NCI-H526 treated with DMSO at 0.1 percent for 48 hours (cell line): Measurements from ENCODE around the gene SELENOP.

Experiments
- DNase-seq: peaks from one replicate; lab custom pipeline; 2025; lab: John Stamatoyannopoulos, UW

Gene SELENOP

GRCh38 chr5:42798284-42799240, 13.1 kb downstream of the SELENOP start:
- no peak for DNase-seq

DNA sequence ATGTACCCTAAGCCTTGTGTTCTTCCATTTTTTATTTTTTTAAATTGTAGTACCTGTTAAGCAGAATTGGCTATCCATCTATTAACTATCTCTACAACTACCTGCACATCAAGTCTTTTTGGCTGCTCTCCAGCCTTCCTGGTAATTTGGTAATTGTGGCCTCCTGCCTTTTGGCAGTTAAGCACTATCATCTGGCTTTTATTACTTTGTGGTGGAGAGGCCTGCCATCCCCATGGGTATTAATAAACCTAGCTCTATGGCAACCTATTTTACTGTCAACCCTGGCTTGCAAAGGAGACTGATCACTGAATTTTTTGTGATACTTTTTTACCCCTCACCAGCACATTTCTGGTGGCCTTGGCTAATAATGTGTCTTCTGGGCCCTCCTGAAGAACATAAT, 20.5 kb downstream of the SELENOP start:
- no peak for DNase-seq

DNA sequence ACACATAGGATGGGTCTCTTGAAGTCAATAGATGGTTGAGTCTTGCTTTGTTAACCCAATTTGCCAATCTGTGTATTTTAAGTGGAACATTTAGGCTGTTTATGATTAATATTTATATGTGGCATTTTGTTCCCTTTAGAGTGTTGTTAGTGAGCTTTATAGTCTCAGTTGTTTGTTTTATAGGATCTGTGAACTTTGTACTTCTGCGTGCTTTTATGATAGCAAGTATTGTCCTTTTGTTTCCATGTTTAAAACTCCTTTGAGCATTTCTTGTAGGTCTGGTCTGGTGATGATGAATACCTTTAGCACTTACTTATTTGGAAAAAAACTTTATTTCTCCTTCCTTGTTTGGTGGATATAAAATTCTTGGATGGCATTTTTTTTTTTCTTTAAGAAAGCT, 23.8 kb downstream of the SELENOP start:
- no peak for DNase-seq

GRCh38 chr5:42787073-42787472, 24.6 kb downstream of the SELENOP start:
- no peak for DNase-seq

DNA sequence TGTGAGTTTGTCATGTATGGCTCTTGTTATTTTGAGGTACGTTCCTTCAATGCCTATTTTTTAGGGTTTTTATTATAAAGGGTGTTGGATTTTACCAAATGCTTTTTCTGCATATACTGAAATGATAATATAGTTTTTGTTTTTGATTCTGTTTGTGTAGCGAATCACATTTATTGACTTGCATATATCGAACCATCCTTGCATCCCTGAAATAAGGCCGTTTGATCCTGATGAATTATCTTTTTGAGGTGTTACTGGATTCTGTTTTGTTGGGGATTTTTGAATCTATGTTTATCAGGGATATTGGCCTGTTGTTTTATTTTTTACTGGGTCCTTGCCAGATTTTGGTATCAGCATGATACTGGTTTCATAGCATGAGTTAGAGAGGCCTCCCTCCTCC, 25.9 kb downstream of the SELENOP start:
- DNase-seq, result no peak

DNA sequence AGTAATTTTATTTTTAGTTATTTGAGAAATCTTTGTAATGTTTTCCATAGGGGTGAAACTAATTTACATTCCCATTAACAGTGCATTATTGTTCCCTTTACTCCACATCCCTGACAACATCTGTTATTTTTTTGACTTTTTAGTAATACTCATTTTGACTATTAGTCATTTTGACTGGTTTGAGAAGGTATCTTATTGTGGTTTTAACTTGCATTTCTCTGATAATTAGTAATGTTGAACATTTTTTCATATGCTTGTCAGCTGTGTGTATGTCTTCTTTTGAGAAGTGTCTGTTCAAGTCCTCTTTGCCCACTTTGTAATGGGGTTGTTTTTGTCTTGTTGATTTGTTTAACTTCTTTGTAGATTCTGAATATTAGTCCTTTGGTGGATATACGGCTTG, 27.6 kb downstream of the SELENOP start:
- DNase-seq, result no peak

DNA sequence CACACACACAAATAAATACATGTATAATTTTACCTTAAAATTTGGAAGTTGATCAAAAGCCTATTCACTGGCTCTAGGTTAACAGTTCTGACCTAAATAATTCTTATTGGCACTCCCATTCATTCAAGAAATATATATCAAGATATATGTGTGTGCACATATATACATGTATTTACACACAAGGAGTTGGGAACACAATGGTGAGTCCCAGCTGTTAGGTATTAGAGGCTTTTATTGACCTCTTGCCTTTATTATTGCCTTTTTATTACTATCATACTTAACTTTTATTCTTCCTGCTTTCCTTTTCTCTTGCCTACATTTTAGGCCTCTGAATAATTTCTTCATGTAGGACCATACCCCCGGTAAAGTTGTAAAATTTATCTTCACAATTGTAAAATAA, 30.1 kb downstream of the SELENOP start:
- no peak for DNase-seq

GRCh38 chr5:42779083-42779482, 32.6 kb downstream of the SELENOP start:
- no peak for DNase-seq

- DNase-seq, result no peak
These were observed 39.3 kb downstream of the SELENOP start for GRCh38 chr5:42772265-42772993.

GRCh38 chr5:42770003-42770402, 41.7 kb downstream of the SELENOP start:
- DNase-seq, result no peak

- no peak for DNase-seq
These were observed 43.6 kb downstream of the SELENOP start for GRCh38 chr5:42768106-42768504.

GRCh38 chr5:42767491-42768105, 44.1 kb downstream of the SELENOP start:
- peak; percentile 23 for DNase-seq

- no peak for DNase-seq
These were observed 49.9 kb downstream of the SELENOP start for GRCh38 chr5:42761791-42762190.

DNA sequence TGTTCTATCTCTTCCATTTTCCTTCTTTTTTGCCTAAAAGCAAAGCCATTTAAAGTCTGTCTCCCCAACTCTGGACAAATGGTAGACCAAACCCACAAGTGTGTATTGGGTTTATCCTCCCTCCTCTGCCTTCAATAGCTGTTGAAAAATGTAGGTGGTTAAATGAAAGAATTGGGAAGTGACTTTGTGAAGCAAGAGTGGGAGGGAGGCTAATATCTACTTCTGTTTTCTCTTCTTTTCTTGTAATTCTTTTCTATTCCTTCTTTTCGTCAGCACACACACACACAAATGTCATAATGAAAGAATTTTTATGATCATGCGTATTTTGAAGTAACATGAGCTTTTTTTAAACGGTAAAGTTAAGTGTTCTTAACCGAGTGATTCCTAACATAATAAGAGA, 51.3 kb downstream of the SELENOP start:
- no peak for DNase-seq

GRCh38 chr5:42759456-42759855, 52.2 kb downstream of the SELENOP start:
- no peak for DNase-seq

DNA sequence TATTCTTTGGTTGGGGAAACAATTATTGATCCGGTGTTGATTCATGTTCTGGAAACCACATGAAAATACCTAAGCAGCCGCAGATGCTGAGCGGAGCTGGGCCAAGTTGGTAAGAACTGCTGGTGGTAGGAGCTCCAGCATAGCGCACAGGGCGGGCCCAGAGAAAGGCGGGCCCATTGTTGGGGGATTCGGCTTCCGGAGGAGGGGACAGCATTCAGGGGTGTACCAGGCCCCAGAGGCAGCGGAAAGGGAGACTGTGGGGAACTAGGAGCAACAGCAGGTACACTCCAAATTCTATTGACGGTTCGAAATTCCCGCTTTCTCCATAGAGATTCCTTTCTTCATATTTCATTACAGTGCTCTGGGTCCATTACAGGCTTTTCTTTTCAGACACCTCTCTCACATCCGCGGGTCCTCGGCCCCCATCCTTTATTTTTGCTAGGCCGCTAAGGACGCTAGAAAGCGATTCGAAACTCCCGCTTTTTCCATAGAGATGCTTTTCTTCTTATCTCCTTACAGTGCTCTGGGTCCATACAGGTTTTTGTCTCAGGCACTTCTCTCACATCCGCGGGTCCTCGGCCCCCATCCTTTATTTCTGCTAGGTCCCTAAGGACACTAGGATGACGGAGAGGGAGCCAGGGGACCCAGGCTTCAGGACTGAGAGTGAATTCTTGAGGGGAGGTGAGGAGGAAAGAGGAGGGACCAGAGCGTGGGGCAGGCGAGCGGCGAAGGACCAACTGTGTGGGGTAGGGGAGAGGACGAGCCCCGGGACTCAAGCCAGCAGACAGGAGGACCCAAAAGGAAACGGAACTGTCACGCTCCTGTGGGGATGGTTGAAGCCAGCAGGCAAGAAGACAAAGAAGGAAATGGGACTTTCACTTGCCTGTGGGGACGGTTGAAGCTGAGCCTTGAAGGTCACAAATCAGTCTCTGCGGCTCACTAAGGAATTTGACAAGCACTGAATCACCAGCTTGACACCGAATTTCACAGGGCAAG, 54.8 kb downstream of the SELENOP start, which contains the start of gene CCDC152:
Gene CCDC152, plus strand, starts transcription at position 213 of the 996 bp plus-strand sequence. CDS start 2,304 bp downstream, outside the sequence.
- no peak for DNase-seq

DNA sequence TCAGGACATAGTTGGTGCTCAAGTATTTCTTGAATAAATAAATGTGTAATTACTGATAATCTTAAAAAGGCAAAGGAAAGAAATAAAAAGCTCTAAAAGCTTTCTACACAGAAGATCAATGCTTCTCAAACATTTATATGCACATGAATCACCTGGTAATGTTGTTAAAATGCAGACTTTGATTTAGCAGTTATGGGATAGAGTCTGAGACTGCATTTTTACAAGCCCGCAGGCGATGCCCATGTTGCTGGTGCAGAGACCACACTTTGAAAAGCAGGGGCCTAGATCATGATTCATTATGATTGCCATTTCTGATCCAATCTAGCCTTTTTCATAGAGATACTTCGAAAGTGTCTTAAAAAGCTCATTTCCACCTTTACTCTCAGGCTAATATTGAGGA, 58.6 kb downstream of the SELENOP start:
- DNase-seq, result no peak

DNA sequence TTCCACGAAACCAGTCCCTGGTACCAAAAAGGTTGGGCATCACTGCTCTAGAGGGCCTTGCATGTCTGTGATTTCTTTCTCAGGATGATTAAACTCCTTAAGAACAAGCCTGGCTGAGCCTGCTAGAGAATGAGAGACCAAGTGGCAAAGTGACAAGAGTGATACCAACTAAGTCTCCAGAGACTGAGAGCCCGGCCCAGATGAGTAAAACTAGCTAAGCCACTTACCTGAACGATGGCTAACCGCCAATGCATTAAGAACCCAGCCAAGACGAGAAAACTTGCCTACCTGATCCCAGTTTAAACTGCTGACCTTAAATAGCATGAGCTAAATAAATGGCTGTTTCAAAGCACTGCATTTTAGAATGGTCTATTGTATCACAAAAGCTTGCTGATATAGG, 60.6 kb downstream of the SELENOP start:
- no peak for DNase-seq

GRCh38 chr5:42750507-42750906, 61.2 kb downstream of the SELENOP start:
- DNase-seq, result no peak
